ENCODE results near the gene KPNB1. TPM values are rescaled to one million over a fixed set of nuclear protein-coding genes. Genes with fewer than 3 reads are reported as not detected.

KPNB1 gene
- total RNA-seq, 1 experiment from 2014 or later: 967 TPM

GRCh38 chr17:47643116-47643515 lies 6.6 kb upstream of the KPNB1 start:
- Mint-ChIP-seq H3K27me3 (ENCODE audit: insufficient read depth, unreplicated experiment) (no peaks in the 10 kb centered on the region), H3K27ac (ENCODE audit: unreplicated experiment) (no peak overlapping the region), H3K4me1 (ENCODE audit: low read depth, unreplicated experiment) (no peaks in the 10 kb centered on the region), H3K9me3 (ENCODE audit: unreplicated experiment) (no peaks in the 10 kb centered on the region), H3K36me3 (ENCODE audit: insufficient read depth, unreplicated experiment) (no peaks in the 10 kb centered on the region), H3K4me3 (ENCODE audit: unreplicated experiment) (no peak overlapping the region)
- intact Hi-C loops (cut with micrococcal nuclease; ENCODE audit: unreplicated experiment): no loop called here
- H3K4me1 ChIP-seq: no peaks in the 10 kb centered on the region
- no peaks in the 10 kb centered on the region for H3K36me3 ChIP-seq (ENCODE audit: control insufficient read depth, insufficient read depth, low read length)
- no peaks in the 10 kb centered on the region for H3K9me3 ChIP-seq
- no peaks in the 10 kb centered on the region for H3K27me3 ChIP-seq (replicated peaks; ENCODE audit: control insufficient read depth, insufficient read depth, low read length)
- CTCF ChIA-PET: interaction anchor here (0.6 to 1.1 kb wide), 2 partner anchors 27 to 620 kb away, joined by 3 to 8 read pairs; no protein-coding TSS in a partner anchor
- H3K4me3 ChIP-seq (ENCODE audit: low read depth, low read length): no peak overlapping the region
- BruUV-seq (replicated peaks): no TSS peak
- POLR2A ChIA-PET: interaction anchor here (0.6 kb wide), 1 partner anchor 70 kb away, joined by 5 read pairs; no protein-coding TSS in a partner anchor
- no peak for TF ChIP-seq CTCF (IDR thresholded peaks at IDR 0.05; ENCODE audit: insufficient read depth in 1 of 2, low read depth in 1 of 2, low read length in 1 of 2, severe bottlenecking in 1 of 2, unreplicated experiment in 1 of 2)
- DNase-seq: no peak

- H3K4me3 ChIP-seq (ENCODE audit: low read depth, low read length): no peak overlapping the region
- no peaks in the 10 kb centered on the region for H3K36me3 ChIP-seq (ENCODE audit: control insufficient read depth, insufficient read depth, low read length)
- H3K27me3 ChIP-seq (replicated peaks; ENCODE audit: control insufficient read depth, insufficient read depth, low read length): no peaks in the 10 kb centered on the region
- H3K36me3 Mint-ChIP-seq (ENCODE audit: insufficient read depth, unreplicated experiment): peaks cover 6% of the 10 kb centered on the region
- intact Hi-C loops (cut with micrococcal nuclease; ENCODE audit: unreplicated experiment): no loop called here
- TF ChIP-seq CTCF (IDR thresholded peaks at IDR 0.05; ENCODE audit: insufficient read depth in 1 of 2, low read depth in 1 of 2, low read length in 1 of 2, severe bottlenecking in 1 of 2, unreplicated experiment in 1 of 2): no peak
- H3K27ac Mint-ChIP-seq (ENCODE audit: unreplicated experiment): no peak overlapping the region
- no peak overlapping the region for H3K4me3 Mint-ChIP-seq (ENCODE audit: unreplicated experiment)
- H3K9me3 Mint-ChIP-seq (ENCODE audit: unreplicated experiment): no peaks in the 10 kb centered on the region
- ChIA-PET CTCF (interaction anchor here (0.8 kb wide), 1 partner anchor 28 kb away, joined by 8 read pairs; no protein-coding TSS in a partner anchor), POLR2A (interaction anchor here (0.6 kb wide), 1 partner anchor 144 kb away, joined by 4 read pairs; no protein-coding TSS in a partner anchor)
- no peaks in the 10 kb centered on the region for H3K4me1 Mint-ChIP-seq (ENCODE audit: low read depth, unreplicated experiment)
- H3K9me3 ChIP-seq: no peaks in the 10 kb centered on the region
- DNase-seq: no peak
- peaks cover 6% of the 10 kb centered on the region; the same call in 1 of the 2 replicates for H3K4me1 ChIP-seq
- no TSS peak for BruUV-seq (replicated peaks)
- H3K27me3 Mint-ChIP-seq (ENCODE audit: insufficient read depth, unreplicated experiment): no peaks in the 10 kb centered on the region
Measured at GRCh38 chr17:47644324-47644723, 5.4 kb upstream of the KPNB1 start.

- no peak for TF ChIP-seq CTCF (IDR thresholded peaks at IDR 0.05; ENCODE audit: insufficient read depth in 1 of 2, low read depth in 1 of 2, low read length in 1 of 2, severe bottlenecking in 1 of 2, unreplicated experiment in 1 of 2)
- H3K36me3 Mint-ChIP-seq (ENCODE audit: insufficient read depth, unreplicated experiment): peaks cover 63% of the 10 kb centered on the region
- no peaks in the 10 kb centered on the region for H3K27me3 Mint-ChIP-seq (ENCODE audit: insufficient read depth, unreplicated experiment)
- ChIA-PET POLR2A (interaction anchor here (0.5 to 2.5 kb wide), 33 partner anchors 9 to 1078 kb away, joined by 3 to 30 read pairs (median 5); partner anchors contain the start of genes HOXB13, LRRC46, MRPL10 and PNPO), CTCF (interaction anchor here (0.7 to 3.7 kb wide), 15 partner anchors 14 to 297 kb away, joined by 3 to 50 read pairs (median 5); partner anchors contain the start of genes OSBPL7 and TBX21)
- Histone ChIP-seq H3K4me3 (ENCODE audit: low read depth, low read length) (peak overlapping the region; percentile 92), H3K9me3 (no peaks in the 10 kb centered on the region), H3K36me3 (ENCODE audit: control insufficient read depth, insufficient read depth, low read length) (peaks cover 7% of the 10 kb centered on the region), H3K27me3 (replicated peaks; ENCODE audit: control insufficient read depth, insufficient read depth, low read length) (no peaks in the 10 kb centered on the region), H3K4me1 (peaks cover 29% of the 10 kb centered on the region)
- H3K9me3 Mint-ChIP-seq (ENCODE audit: unreplicated experiment): no peaks in the 10 kb centered on the region
- no TSS peak for BruUV-seq (replicated peaks)
- intact Hi-C loops (cut with micrococcal nuclease; ENCODE audit: unreplicated experiment): loop anchor here (1.0 to 2.0 kb wide), 2 partner anchors 28 to 31 kb away; no protein-coding TSS in a partner anchor
- H3K27ac Mint-ChIP-seq (ENCODE audit: unreplicated experiment): peak overlapping the region; percentile 83
- DNase-seq: no peak
- peak overlapping the region; percentile 87 for H3K4me3 Mint-ChIP-seq (ENCODE audit: unreplicated experiment)
- peaks cover 34% of the 10 kb centered on the region for H3K4me1 Mint-ChIP-seq (ENCODE audit: low read depth, unreplicated experiment)
Measured at GRCh38 chr17:47649972-47650524, 329 bp downstream of the KPNB1 start.
